Measurements from ENCODE around the gene CGREF1.

GRCh38 chr2:27102329-27102728 is 16.6 kb downstream of the CGREF1 start:
- TF ChIP-seq, protein P1, sequence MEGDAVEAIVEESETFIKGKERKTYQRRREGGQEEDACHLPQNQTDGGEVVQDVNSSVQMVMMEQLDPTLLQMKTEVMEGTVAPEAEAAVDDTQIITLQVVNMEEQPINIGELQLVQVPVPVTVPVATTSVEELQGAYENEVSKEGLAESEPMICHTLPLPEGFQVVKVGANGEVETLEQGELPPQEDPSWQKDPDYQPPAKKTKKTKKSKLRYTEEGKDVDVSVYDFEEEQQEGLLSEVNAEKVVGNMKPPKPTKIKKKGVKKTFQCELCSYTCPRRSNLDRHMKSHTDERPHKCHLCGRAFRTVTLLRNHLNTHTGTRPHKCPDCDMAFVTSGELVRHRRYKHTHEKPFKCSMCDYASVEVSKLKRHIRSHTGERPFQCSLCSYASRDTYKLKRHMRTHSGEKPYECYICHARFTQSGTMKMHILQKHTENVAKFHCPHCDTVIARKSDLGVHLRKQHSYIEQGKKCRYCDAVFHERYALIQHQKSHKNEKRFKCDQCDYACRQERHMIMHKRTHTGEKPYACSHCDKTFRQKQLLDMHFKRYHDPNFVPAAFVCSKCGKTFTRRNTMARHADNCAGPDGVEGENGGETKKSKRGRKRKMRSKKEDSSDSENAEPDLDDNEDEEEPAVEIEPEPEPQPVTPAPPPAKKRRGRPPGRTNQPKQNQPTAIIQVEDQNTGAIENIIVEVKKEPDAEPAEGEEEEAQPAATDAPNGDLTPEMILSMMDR (IDR thresholded peaks at IDR 0.05) = no peak
- no peak for TF ChIP-seq EZH2 (IDR thresholded peaks at IDR 0.05; ENCODE audit: borderline replicate concordance, insufficient read depth, low read depth, low read length, poor library complexity, severe bottlenecking)
